Pancreas (tissue), 10 donors: ENCODE measurements around the gene TTLL3. TPM values are rescaled to one million over a fixed set of nuclear protein-coding genes. Genes with fewer than 3 reads are reported as not detected.
"Not testable (repeated sequence)": the region's sequence is repeated elsewhere in the genome, so short reads cannot be mapped to it uniquely, and the experiment has no call there.

Experiments used
- ATAC-seq, 4 donors: fragments of 200-7000 bp; cut with Tn5 transposase; one replicate each; pipeline versions ENCODE4 v1.8.0 to v1.9.1; 2020; ENCODE audit warnings: mild to moderate bottlenecking in 4 of 4, moderate library complexity in 4 of 4
- DNase-seq, 6 donors: peaks; one replicate each; pipeline ENCODE4 v3.0.0-alpha.2; 2020
- FAIRE-seq: peaks from 2 replicates; lab custom pipeline; 2012; peaks lifted over from hg19 to GRCh38; lab: Jason Lieb, UNC
- H3K27ac ChIP-seq, 4 donors: fragments of 200-600 bp; sonication (generic); 1 replicate in 3 of 4; 2 replicates in 1 of 4; pipeline versions ENCODE4 v1.5.0 to v1.8.0; 2020
- H3K27me3 ChIP-seq, 4 donors: fragments of 200-600 bp; one replicate each; pipeline ENCODE4 v1.8.0; 2021
- H3K36me3 ChIP-seq, 3 donors: fragments of 200-600 bp; sonication (generic) in 1 of 3; one replicate each; pipeline versions ENCODE4 v1.5.0 to v1.8.0; 2020 to 2021
- H3K4me1 ChIP-seq, 3 donors: fragments of 200-600 bp; one replicate each; pipeline ENCODE4 v1.8.0; 2021
- H3K4me3 ChIP-seq, 4 donors: fragments of 200-600 bp; sonication (generic) in 2 of 4; one replicate each; pipeline versions ENCODE4 v1.5.0 to v1.8.0; 2020 to 2021
- H3K9me3 ChIP-seq, 4 donors: fragments of 200-600 bp; one replicate each; pipeline ENCODE4 v1.8.0; 2021
- CTCF ChIP-seq, 4 donors: fragments of 200-600 bp; sonication (generic) in 3 of 4; IDR thresholded peaks; one replicate each; pipeline versions ENCODE4 v1.5.0 to v1.8.0; 2021; ENCODE audit warnings: antibody characterized with exemption in 4 of 4
- WGBS, 2 donors: extraction: QIAGEN DNeasy Blood & Tissue Kit; methylation state at CpG; one replicate each; pipeline ENCODE4 v1.1.7; 2013; 5-methylcytosine and 5-hydroxymethylcytosine counted together
- intact Hi-C, 3 donors: fragments of 100-400 bp; cut with DNase I; formaldehyde crosslinking; loops; one replicate each; pipeline versions ENCODE4 v1.11.1 to v1.14.2; 2022
- polyA plus RNA-seq, 2 donors: library from polyadenylated mRNA; stranded (reverse); fragments of 200-250 nt; gene quantifications; one replicate each; pipeline ENCODE4 v1.2.3, GENCODE V29; 2013
- total RNA-seq, 6 donors: library from RNA; stranded (reverse); fragmentation: NEBNext Ultra II Directional in 4 of 6; extraction: Animal tissue kit (Norgen Biotek cat#: 25700) in 4 of 6; gene quantifications; one replicate each; pipeline versions ENCODE4 v1.2.1 to v1.2.4, GENCODE V29; 2021 to 2023
- donor health status: healthy with polysubstance abuse.
- donor health status: DM: no; HTN: no; CAD: no; lungs with moderate emphysema.
- donor health status: DM: no; HTN: no; CAD: no.
- donor health status: control.
- donor health status: control.
- donor health status: Bipolar disorder and iron deficiency.
- donor health status: DM: yes; HTN: yes; CAD: no.
- donor health status: DM: no; HTN: no; CAD: no.
- donor health status: DM: no; HTN: no; CAD: no.
- donor health status: DM: yes; HTN: yes; CAD: no.

Gene TTLL3
- total and polyA plus RNA-seq, 8 donors, result 9.2 to 104 (median 19.6) TPM

GRCh38 chr3:9846931-9847488 is 36.9 kb downstream of the TTLL3 start:
- FAIRE-seq, result no peak
- Histone ChIP-seq H3K4me1 (peaks cover 0 to 7% (median 5%) of the 10 kb centered on the region in 3 donors), H3K9me3 (no peaks in the 10 kb centered on the region), H3K27ac (no peak overlapping the region), H3K4me3 (no peak overlapping the region), H3K27me3 (no peaks in the 10 kb centered on the region), H3K36me3 (no peaks in the 10 kb centered on the region)
- DNase-seq, result peak in 1 of 6 donors; percentile 53
- WGBS, 2 donors, result 88 to 94% methylated on average over 6 of the region's 6 CpGs
- intact Hi-C loops, result no loop called here
- no peak for TF ChIP-seq CTCF (IDR thresholded peaks at IDR 0.05)
- ATAC-seq, result no peak

DNA sequence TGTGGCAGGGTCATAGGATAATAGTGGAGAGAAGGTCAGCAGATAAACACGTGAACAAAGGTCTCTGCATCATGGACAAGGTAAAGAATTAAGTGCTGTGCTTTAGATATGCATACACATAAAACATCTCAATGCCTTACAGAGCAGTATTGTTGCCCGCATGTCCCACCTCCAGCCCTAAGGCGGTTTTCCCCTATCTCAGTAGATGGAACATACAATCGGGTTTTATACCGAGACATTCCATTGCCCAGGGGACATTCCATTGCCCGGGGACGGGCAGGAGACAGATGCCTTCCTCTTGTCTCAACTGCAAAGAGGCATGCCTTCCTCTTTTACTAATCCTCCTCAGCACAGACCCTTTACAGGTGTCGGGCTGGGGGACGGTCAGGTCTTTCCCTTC is 37.8 kb downstream of the TTLL3 start:
- H3K4me3 ChIP-seq, intact Hi-C loops, DNase-seq, H3K4me1 ChIP-seq, H3K36me3 ChIP-seq, ATAC-seq, H3K27me3 ChIP-seq, FAIRE-seq, H3K27ac ChIP-seq, H3K9me3 ChIP-seq: not testable (repeated sequence)
- 38 to 50% methylated on average over 7 to 9 of the region's 9 CpGs for WGBS, 2 donors

DNA sequence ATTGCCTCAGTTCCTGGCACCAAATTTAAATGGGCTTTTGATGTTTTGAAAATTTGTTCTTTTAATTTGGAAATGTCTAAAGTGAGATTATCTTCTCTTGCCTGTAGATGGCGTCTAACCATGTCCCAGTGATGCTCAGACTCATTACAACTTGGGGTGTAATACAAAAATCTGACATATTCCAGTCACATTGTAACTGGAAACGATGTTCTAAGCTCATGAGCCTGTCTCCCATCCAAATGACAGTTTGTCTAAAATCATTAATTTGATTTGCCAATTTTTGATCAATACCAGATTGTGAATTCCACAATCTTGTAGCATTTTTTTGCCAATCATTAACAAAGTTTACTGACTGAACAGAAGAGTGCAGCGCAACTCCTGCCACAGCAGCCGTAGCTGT is 38.8 kb downstream of the TTLL3 start:
- 12% methylated on average over 4 of the region's 4 CpGs for WGBS, 2 donors
- FAIRE-seq, H3K27ac ChIP-seq, H3K36me3 ChIP-seq, intact Hi-C loops, H3K4me1 ChIP-seq, DNase-seq, H3K27me3 ChIP-seq, ATAC-seq, H3K4me3 ChIP-seq, H3K9me3 ChIP-seq: not testable (repeated sequence)
- peak in 3 of 4 donors; percentile 15 to 45 (median 36) for TF ChIP-seq CTCF (IDR thresholded peaks at IDR 0.05)

DNA sequence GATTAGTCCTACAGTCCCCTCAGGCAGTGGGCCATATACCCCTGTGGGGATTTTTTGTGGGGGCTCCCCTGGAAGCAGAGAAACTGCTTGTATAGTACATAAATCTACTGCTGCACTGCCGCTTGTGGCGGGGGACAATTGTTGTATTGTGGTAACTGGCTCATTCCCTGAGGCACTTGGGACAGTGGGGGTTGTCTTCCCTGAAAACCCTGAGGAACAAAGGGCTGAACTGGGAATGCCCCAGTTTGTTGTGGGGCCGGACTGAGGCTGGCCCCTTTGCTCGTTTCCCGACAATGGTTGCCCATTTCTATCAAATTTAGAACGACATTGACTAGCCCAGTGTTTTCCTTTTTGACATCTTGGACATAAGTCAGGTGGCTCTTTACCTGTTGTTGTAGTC is 41.3 kb downstream of the TTLL3 start:
- H3K27ac ChIP-seq, intact Hi-C loops, FAIRE-seq: not testable (repeated sequence)

GRCh38 chr3:9851926-9852325 is 41.9 kb downstream of the TTLL3 start:
- H3K36me3 ChIP-seq, H3K9me3 ChIP-seq, H3K27me3 ChIP-seq, H3K4me3 ChIP-seq, FAIRE-seq, H3K4me1 ChIP-seq, DNase-seq, ATAC-seq, intact Hi-C loops, H3K27ac ChIP-seq: not testable (repeated sequence)
- 40 to 51% methylated on average over 6 of the region's 6 CpGs for WGBS, 2 donors

More for the DNA sequence above, 41.3 kb downstream of the TTLL3 start:
- not testable (repeated sequence) for H3K9me3 ChIP-seq, H3K27me3 ChIP-seq, H3K36me3 ChIP-seq, ATAC-seq, H3K4me1 ChIP-seq, H3K4me3 ChIP-seq, DNase-seq
- WGBS, 2 donors, result 69 to 79% methylated on average over 6 of the region's 6 CpGs

DNA sequence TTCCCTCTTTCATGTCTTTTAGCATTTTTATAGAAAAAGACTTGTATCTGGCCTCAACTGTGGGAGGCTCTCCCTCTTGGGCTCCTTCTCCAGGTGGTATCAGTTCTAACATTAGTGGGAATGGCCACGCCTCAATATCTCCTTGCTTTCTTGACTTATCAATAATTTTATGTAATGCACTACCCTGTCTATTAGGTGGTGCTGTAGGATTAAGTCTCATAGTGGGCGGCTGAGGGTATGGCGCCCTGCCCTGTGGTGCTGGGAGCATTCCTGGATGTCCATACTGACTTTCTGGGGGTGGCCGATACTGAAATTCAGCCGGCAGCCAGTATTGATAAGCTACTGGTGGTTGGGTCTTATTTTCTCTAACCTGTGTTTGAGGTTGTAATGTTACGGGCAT is 42.5 kb downstream of the TTLL3 start:
- Histone ChIP-seq H3K4me3 (no peak overlapping the region), H3K9me3 (no peaks in the 10 kb centered on the region), H3K27ac (no peak overlapping the region), H3K27me3 (no peaks in the 10 kb centered on the region), H3K36me3 (no peaks in the 10 kb centered on the region), H3K4me1 (no peaks in the 10 kb centered on the region)
- TF ChIP-seq CTCF (IDR thresholded peaks at IDR 0.05), result no peak
- no peak for DNase-seq
- WGBS, 2 donors, result 74 to 94% methylated on average over 6 of the region's 6 CpGs
- ATAC-seq, result no peak
- FAIRE-seq, result no peak
- intact Hi-C loops, result no loop called here

DNA sequence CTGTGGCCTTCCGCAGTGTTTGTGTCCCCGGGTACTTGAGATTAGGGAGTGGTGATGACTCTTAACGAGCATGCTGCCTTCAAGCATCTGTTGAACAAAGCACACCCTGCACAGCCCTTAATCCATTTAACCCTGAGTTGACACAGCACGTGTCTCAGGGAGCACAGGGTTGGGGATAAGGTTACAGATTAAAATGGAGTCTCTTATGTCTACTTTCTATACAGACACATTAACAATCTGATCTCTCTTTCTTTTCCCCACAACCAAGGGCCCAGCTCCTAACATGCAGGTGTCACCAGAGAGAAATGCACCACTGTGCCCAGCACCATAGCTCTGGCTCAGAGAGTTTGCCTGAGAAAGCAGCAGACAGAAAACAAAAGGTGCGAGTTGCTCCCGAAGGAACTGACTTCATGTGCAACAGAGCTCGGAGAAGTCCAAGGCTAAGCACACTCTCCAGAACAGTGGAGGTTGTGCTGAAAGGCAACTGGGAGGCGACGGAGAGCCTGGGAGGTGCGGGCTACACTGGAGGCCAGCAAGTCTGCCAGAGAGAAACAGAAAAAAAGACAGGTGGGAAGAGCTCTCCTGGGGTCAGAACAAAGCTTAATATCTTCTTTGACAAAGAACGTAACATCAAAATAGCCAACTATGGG is 44.4 kb downstream of the TTLL3 start:
- intact Hi-C loops, H3K4me3 ChIP-seq, ATAC-seq, H3K9me3 ChIP-seq, H3K27me3 ChIP-seq, H3K36me3 ChIP-seq, DNase-seq, H3K27ac ChIP-seq, FAIRE-seq, H3K4me1 ChIP-seq: not testable (repeated sequence)
- 67 to 71% methylated on average over 11 of the region's 11 CpGs for WGBS, 2 donors
